ENCODE results near the gene OPRM1. TPM values are rescaled to one million over a fixed set of nuclear protein-coding genes. Genes with fewer than 3 reads are reported as not detected.
"Not testable (repeated sequence)": the region's sequence is repeated elsewhere in the genome, so short reads cannot be mapped to it uniquely, and the experiment has no call there.

Gene OPRM1
- total RNA-seq, 3 donors from 2014 or later: not detected

GRCh38 chr6:154143753-154144152, 104.7 kb downstream of the OPRM1 start:
- DNase-seq: no peak
- peaks cover 3% of the 10 kb centered on the region for H3K27me3 Mint-ChIP-seq (ENCODE audit: low read depth)
- peaks cover 2% of the 10 kb centered on the region for H3K4me1 Mint-ChIP-seq (ENCODE audit: low read depth)
- no peak for ATAC-seq
- H3K36me3 Mint-ChIP-seq (ENCODE audit: insufficient read depth): no peaks in the 10 kb centered on the region
- no peaks in the 10 kb centered on the region for H3K9me3 Mint-ChIP-seq
- no peak overlapping the region for H3K4me3 Mint-ChIP-seq

- DNase-seq: peak; percentile 66
- no peaks in the 10 kb centered on the region for H3K27me3 Mint-ChIP-seq (ENCODE audit: low read depth)
- no peak overlapping the region for H3K4me3 Mint-ChIP-seq
- H3K9me3 Mint-ChIP-seq: no peaks in the 10 kb centered on the region
- H3K36me3 Mint-ChIP-seq (ENCODE audit: insufficient read depth): peaks cover 9% of the 10 kb centered on the region
- no peak for ATAC-seq
- H3K4me1 Mint-ChIP-seq (ENCODE audit: low read depth): peaks cover 48% of the 10 kb centered on the region
These were observed 115.4 kb downstream of the OPRM1 start for GRCh38 chr6:154154389-154154967.

GRCh38 chr6:154156135-154156896, 117.3 kb downstream of the OPRM1 start:
- H3K36me3 Mint-ChIP-seq (ENCODE audit: insufficient read depth): peaks cover 18% of the 10 kb centered on the region
- peaks cover 58% of the 10 kb centered on the region for H3K4me1 Mint-ChIP-seq (ENCODE audit: low read depth)
- H3K4me3 Mint-ChIP-seq: peak overlapping the region; percentile 74
- no peaks in the 10 kb centered on the region for H3K27me3 Mint-ChIP-seq (ENCODE audit: low read depth)
- ATAC-seq (peak; percentile 91 to 92), DNase-seq (peak; percentile 60)
- no peaks in the 10 kb centered on the region for H3K9me3 Mint-ChIP-seq

GRCh38 chr6:154157082-154157481, 118.0 kb downstream of the OPRM1 start:
- Mint-ChIP-seq H3K36me3 (ENCODE audit: insufficient read depth) (peaks cover 18% of the 10 kb centered on the region), H3K9me3 (no peaks in the 10 kb centered on the region), H3K27me3 (ENCODE audit: low read depth) (no peaks in the 10 kb centered on the region), H3K4me3 (peak overlapping the region; percentile 74), H3K4me1 (ENCODE audit: low read depth) (peaks cover 58% of the 10 kb centered on the region)
- ATAC-seq: peak; percentile 45 to 50
- no peak for DNase-seq

GRCh38 chr6:154157706-154158105, 118.7 kb downstream of the OPRM1 start:
- Mint-ChIP-seq H3K4me3 (peak overlapping the region; percentile 74), H3K36me3 (ENCODE audit: insufficient read depth) (peaks cover 18% of the 10 kb centered on the region), H3K4me1 (ENCODE audit: low read depth) (peaks cover 56% of the 10 kb centered on the region), H3K27me3 (ENCODE audit: low read depth) (no peaks in the 10 kb centered on the region), H3K9me3 (no peaks in the 10 kb centered on the region)
- DNase-seq (no peak), ATAC-seq (no peak)

GRCh38 chr6:154159126-154159525, 120.1 kb downstream of the OPRM1 start:
- DNase-seq: no peak
- ATAC-seq: no peak
- Mint-ChIP-seq H3K4me3 (no peak overlapping the region), H3K36me3 (ENCODE audit: insufficient read depth) (peaks cover 18% of the 10 kb centered on the region), H3K9me3 (no peaks in the 10 kb centered on the region), H3K27me3 (ENCODE audit: low read depth) (no peaks in the 10 kb centered on the region), H3K4me1 (ENCODE audit: low read depth) (peaks cover 54% of the 10 kb centered on the region)

GRCh38 chr6:154161689-154162088, 122.6 kb downstream of the OPRM1 start:
- no peak for DNase-seq
- H3K4me3 Mint-ChIP-seq: no peak overlapping the region
- H3K9me3 Mint-ChIP-seq: no peaks in the 10 kb centered on the region
- H3K27me3 Mint-ChIP-seq (ENCODE audit: low read depth): no peaks in the 10 kb centered on the region
- peaks cover 33% of the 10 kb centered on the region for H3K36me3 Mint-ChIP-seq (ENCODE audit: insufficient read depth)
- peak; percentile 61 to 63 for ATAC-seq
- H3K4me1 Mint-ChIP-seq (ENCODE audit: low read depth): peaks cover 52% of the 10 kb centered on the region

GRCh38 chr6:154164397-154164796, 125.4 kb downstream of the OPRM1 start:
- H3K4me3 Mint-ChIP-seq: peak overlapping the region; percentile 0
- peaks cover 43% of the 10 kb centered on the region for H3K4me1 Mint-ChIP-seq (ENCODE audit: low read depth)

GRCh38 chr6:154165478-154165877, 126.4 kb downstream of the OPRM1 start:
- H3K27me3 Mint-ChIP-seq (ENCODE audit: low read depth): no peaks in the 10 kb centered on the region
- H3K36me3 Mint-ChIP-seq (ENCODE audit: insufficient read depth): peaks cover 32% of the 10 kb centered on the region
- H3K4me3 Mint-ChIP-seq: no peak overlapping the region
- no peak for ATAC-seq
- DNase-seq: no peak
- H3K4me1 Mint-ChIP-seq (ENCODE audit: low read depth): peaks cover 48% of the 10 kb centered on the region
- H3K9me3 Mint-ChIP-seq: no peaks in the 10 kb centered on the region

More at GRCh38 chr6:154164397-154164796, 125.4 kb downstream of the OPRM1 start:
- Mint-ChIP-seq H3K27me3 (ENCODE audit: low read depth) (no peaks in the 10 kb centered on the region), H3K9me3 (no peaks in the 10 kb centered on the region), H3K36me3 (ENCODE audit: insufficient read depth) (peaks cover 35% of the 10 kb centered on the region)
- ATAC-seq (no peak), DNase-seq (no peak)

- Mint-ChIP-seq H3K9me3 (no peaks in the 10 kb centered on the region), H3K4me1 (ENCODE audit: low read depth) (peaks cover 48% of the 10 kb centered on the region), H3K27me3 (ENCODE audit: low read depth) (no peaks in the 10 kb centered on the region), H3K36me3 (ENCODE audit: insufficient read depth) (peaks cover 31% of the 10 kb centered on the region), H3K4me3 (no peak overlapping the region)
- ATAC-seq (no peak), DNase-seq (no peak)
These were observed 127.1 kb downstream of the OPRM1 start for GRCh38 chr6:154166140-154166539.

GRCh38 chr6:154167126-154167525, 128.1 kb downstream of the OPRM1 start:
- no peak for ATAC-seq
- Mint-ChIP-seq H3K4me1 (ENCODE audit: low read depth) (peaks cover 56% of the 10 kb centered on the region), H3K36me3 (ENCODE audit: insufficient read depth) (peaks cover 35% of the 10 kb centered on the region), H3K4me3 (no peak overlapping the region), H3K27me3 (ENCODE audit: low read depth) (no peaks in the 10 kb centered on the region), H3K9me3 (no peaks in the 10 kb centered on the region)
- no peak for DNase-seq

- peaks cover 9% of the 10 kb centered on the region for H3K9me3 Mint-ChIP-seq
- ATAC-seq: peak; percentile 73 to 79
- peaks cover 55% of the 10 kb centered on the region for H3K36me3 Mint-ChIP-seq (ENCODE audit: insufficient read depth)
- H3K4me3 Mint-ChIP-seq: no peak overlapping the region
- DNase-seq: no peak
- H3K27me3 Mint-ChIP-seq (ENCODE audit: low read depth): no peaks in the 10 kb centered on the region
- peaks cover 72% of the 10 kb centered on the region for H3K4me1 Mint-ChIP-seq (ENCODE audit: low read depth)
These were observed 130.3 kb downstream of the OPRM1 start for GRCh38 chr6:154169193-154169847.

- ATAC-seq: no peak
- no peak overlapping the region for H3K4me3 Mint-ChIP-seq
- H3K4me1 Mint-ChIP-seq (ENCODE audit: low read depth): peaks cover 77% of the 10 kb centered on the region
- no peaks in the 10 kb centered on the region for H3K27me3 Mint-ChIP-seq (ENCODE audit: low read depth)
- no peak for DNase-seq
- peaks cover 14% of the 10 kb centered on the region for H3K9me3 Mint-ChIP-seq
- H3K36me3 Mint-ChIP-seq (ENCODE audit: insufficient read depth): peaks cover 60% of the 10 kb centered on the region
These were observed 131.1 kb downstream of the OPRM1 start for GRCh38 chr6:154170106-154170505.

GRCh38 chr6:154172393-154172792, 133.4 kb downstream of the OPRM1 start:
- H3K27me3 Mint-ChIP-seq (ENCODE audit: low read depth); H3K4me3 Mint-ChIP-seq; ATAC-seq; DNase-seq: not testable (repeated sequence)
- peaks cover 79% of the 10 kb centered on the region for H3K4me1 Mint-ChIP-seq (ENCODE audit: low read depth)
- peaks cover 56% of the 10 kb centered on the region for H3K36me3 Mint-ChIP-seq (ENCODE audit: insufficient read depth)
- H3K9me3 Mint-ChIP-seq: peaks cover 15% of the 10 kb centered on the region
